HG02571 (cell line): ENCODE measurements around the gene JAG2.

ENCODE experiments used
- ATAC-seq: cut with Tn5 transposase; IDR thresholded peaks from one replicate; pipeline ENCODE4 v1.9.1; 2021; ENCODE audit warnings: mild to moderate bottlenecking, moderate library complexity; ENCODE audit not compliant: unreplicated experiment

JAG2 gene

GRCh38 chr14:105204206-105204930, 35.8 kb upstream of the JAG2 start:
- ATAC-seq, result no peak

DNA sequence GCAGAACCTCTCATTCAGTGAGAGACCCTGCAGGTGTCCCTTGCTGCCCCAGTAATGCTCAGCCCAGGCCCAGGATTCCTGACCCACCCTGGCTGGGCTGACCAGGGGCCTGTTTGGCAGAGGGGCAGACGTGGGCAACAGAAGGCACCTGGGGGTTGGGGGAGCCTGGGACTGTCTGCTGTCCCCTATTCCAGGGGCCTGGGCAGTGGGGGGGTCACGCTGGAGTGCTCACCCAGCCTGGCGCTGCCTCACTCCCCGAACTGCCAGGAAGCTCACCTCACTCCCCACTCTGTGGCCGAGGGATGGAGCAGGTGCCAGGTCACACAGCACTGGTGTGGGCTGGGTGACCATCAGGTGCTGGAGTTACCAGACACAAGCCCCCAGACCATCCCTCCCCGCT, 35.1 kb upstream of the JAG2 start:
- ATAC-seq, result no peak

- no peak for ATAC-seq
These were observed 34.5 kb upstream of the JAG2 start for GRCh38 chr14:105203057-105203531.

GRCh38 chr14:105201925-105202513, 33.4 kb upstream of the JAG2 start:
- ATAC-seq, result no peak

DNA sequence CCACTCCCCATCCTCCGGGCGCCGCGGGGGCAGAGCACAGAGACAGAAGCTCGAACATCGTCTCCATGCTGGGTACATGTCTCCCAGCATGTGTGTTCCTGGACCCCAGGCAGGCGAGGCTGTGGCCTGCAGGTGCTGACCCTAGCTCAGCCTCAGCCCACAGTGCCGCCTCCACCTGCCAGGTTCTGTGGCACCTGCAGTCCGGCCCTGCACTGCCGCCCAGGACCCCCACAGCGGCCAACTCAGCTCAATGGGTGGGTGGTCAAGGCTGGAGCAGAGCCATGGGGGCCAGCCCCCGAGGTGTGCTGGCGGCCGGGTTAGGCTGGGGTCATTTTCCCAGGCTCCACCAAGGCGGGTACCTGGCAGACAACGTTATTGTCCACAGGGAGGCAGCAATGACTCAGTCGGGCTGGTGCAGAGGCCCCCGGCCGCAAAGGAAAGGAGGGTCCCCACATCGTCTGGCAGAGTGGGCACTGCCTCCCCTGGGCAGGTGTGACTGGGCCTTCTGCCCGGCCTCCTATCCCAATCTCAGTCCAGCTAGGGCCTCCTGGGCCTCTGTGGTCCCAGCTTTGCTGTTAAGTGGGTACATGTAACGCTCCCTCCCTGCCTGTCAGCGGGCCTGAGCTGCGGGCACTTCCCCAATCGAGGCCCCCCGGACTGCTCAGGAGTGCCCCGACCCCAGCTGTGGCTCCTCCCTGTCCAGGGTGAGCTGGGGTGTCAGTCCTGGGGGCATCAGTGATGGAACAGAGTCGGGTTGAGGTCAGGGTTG, 32.8 kb upstream of the JAG2 start:
- ATAC-seq, result no peak

GRCh38 chr14:105200641-105201040, 32.1 kb upstream of the JAG2 start:
- ATAC-seq, result no peak

DNA sequence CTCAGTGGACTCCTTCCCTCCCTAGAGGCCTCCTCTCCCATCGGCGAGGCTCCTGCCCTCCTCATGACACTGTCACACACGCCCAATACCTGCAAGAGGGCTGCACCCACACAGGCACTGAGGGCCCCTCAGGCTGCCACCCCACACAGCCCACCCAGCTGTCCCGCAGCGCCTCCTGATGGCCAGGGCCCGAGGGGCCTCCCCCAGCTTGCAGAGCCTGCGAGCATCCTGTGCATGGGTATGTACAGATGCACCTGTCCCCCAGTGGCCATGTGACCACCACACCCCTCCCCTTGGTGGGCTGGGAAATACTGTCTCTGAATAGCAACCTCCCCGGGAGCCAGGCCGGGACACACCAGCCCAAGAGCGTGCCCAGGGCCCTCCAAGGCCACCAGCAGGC, 31.5 kb upstream of the JAG2 start:
- ATAC-seq, result no peak

DNA sequence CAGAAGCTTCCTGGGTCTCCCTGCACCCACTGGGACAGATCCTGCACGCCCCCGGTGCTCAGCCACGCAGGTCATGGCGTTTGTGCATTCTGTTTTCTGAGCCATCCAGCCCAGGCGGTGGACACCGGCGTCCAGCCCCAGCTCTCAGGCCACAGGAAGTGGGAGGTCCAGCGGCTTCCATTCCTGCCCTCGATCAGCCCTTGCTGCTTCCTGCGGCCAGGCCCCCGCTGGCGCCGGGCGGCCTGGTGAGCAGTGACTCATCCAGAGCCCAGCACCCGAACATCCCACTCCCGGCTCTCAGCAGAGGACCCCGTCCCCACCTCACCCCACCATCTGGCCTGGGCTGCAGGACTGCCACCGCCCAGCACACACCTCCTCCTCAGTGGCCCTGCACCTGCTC, 30.5 kb upstream of the JAG2 start:
- ATAC-seq, result no peak

GRCh38 chr14:105198588-105198987, 30.0 kb upstream of the JAG2 start:
- no peak for ATAC-seq

- ATAC-seq, result no peak
These were observed 28.6 kb upstream of the JAG2 start for GRCh38 chr14:105197211-105197641.

- no peak for ATAC-seq
These were observed 27.8 kb upstream of the JAG2 start for GRCh38 chr14:105196265-105196960.

DNA sequence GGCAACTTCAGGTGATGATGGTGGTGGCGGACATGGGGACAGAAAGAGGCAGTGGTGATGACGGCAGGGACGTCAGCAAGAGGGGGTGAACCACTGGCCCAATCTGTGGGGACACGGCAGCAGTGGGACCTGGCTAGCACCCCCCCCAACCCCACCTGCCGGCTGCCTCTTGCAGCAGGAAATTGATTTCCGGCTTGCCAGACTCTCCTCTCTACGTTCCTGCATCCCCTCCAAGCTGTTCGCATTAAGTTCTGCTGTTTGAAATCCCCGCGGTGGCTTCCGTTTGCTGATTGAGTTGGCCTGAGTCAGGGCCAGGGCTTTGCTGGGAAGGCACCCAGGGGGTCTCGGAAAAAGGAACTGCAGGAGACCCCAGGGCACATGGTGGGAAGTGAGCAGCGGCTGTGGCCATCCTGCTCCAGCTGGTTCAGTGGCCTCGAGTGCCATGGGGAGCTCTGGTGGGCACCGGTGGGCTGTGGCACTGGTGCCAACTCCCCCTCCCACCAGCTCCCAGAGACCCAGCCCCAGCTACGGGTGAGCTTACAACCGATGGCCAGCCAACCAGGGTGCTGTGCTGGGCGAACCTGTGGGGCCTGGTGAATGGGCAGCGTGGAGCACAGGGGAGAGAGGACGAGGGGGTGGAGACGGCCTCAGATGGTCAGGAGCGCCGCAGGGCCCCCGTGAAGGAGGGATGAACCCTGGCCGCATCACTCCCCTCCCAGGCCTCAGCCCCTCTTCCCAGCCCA, 27.1 kb upstream of the JAG2 start:
- ATAC-seq, result no peak

DNA sequence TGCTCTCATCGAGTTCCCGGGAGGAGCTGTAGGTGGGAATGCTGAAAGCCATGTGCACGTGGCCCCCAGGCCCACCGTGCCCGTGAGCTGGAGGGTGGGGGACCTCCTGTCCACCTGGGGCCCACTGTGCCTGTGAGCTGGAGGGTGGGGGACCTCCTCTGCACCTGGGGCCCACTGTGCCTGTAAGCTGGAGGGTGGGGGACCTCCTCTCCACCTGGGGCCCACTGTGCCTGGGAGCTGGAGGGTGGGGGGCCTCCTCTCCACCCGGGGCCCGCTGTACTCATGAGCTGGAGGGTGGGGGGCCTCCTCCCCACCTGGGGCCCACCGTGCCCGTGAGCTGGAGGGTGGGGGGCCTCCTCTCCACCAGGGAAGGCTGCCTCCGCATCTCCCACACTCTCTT, 26.5 kb upstream of the JAG2 start:
- no peak for ATAC-seq

- ATAC-seq, result no peak
These were observed 25.6 kb upstream of the JAG2 start for GRCh38 chr14:105193916-105194782.

DNA sequence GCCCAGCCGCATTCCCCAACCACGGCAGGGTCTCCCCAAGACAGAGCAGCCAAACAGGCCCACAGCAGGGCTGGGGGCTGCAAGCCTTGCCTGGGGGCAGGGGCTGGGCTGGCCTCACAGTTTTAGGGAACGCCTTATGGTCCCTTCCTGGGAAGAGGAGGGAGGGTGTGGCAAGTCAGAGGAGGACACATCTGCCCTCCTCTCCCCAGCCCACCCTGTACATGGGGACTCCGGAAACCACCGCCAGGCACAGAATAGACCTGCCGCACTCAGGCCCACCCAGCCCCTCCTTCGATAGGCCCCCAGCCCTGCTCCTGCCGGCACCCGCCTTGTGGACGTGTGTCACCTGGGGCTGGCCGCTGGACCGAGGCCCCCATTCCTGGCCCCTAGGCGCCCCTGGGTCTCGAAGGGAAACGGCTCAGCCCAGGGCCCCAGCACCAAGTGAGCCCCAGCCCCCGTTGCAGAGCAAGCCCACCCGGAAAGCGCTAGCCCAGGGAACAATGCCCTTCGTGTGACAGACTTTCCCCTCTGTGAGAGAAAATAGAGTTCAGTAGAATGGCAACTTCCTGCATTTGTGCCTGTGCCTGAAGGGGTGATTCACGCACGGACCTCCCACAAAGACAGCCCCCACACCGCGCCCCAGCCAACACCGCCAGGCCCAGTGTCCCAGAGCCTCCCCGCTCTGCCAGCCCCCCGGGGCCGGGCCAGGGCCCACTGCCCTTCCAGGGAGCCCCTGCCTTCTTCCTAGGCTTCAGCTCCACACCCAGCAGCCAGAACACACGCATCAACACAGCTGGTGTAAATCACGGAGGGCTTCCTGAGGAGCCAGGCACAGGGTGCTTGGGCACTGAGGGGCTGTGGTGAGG, 24.5 kb upstream of the JAG2 start:
- ATAC-seq, result no peak

- no peak for ATAC-seq
These were observed 19.5 kb upstream of the JAG2 start for GRCh38 chr14:105187935-105188524.

GRCh38 chr14:105187116-105187515, 18.5 kb upstream of the JAG2 start:
- no peak for ATAC-seq

DNA sequence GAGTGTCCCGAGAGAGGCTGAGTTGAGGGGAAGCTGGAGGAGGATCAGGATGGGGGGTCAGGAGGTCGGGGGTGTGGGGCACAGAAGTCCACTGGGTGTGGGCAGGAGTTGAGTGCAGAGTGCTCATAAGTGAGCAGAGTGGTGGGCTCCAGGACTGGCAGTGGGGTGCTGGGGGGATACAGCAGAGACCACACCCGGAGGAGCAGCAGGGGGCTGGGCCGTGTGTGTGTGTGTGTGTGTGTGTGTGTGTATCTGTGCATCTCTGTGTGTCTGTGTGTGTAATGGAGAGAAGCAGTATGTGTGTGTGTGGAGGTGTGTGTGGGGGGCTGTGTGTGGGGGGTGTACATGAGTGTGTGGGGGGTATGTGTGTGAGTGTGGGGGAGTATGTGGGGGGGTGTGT, 17.4 kb upstream of the JAG2 start:
- ATAC-seq, result no peak
